Gastroesophageal sphincter (tissue), 4 donors: ENCODE data around the gene ME1. TPM values are rescaled to one million over a fixed set of nuclear protein-coding genes. Genes with fewer than 3 reads are reported as not detected.

Experiments used
- ATAC-seq: fragments of 150-250 bp; one replicate; pipeline ENCODE4 v1.9.1; 2016; ENCODE audit warnings: mild to moderate bottlenecking, moderate library complexity
- H3K27ac ChIP-seq, 4 donors: fragments of 200-600 bp; sonication (generic) in 3 of 4; 1 replicate in 3 of 4; 2 replicates in 1 of 4; pipeline ENCODE4 v1.5.1; 2016 to 2019
- H3K27me3 ChIP-seq: fragments of 200-600 bp; sonication (generic); one replicate; pipeline ENCODE4 v1.5.1; 2019
- H3K36me3 ChIP-seq, 2 donors: fragments of 200-600 bp; sonication (generic); one replicate each; pipeline ENCODE4 v1.5.1; 2019; ENCODE audit warnings: control low read depth in 1 of 2
- H3K4me1 ChIP-seq, 3 donors: fragments of 200-600 bp; sonication (generic); 1 replicate in 2 of 3; 2 replicates in 1 of 3; pipeline ENCODE4 v1.5.1; 2016 to 2019; ENCODE audit warnings: control low read depth in 2 of 3
- H3K4me3 ChIP-seq, 2 donors: fragments of 200-600 bp; sonication (generic); one replicate each; pipeline ENCODE4 v1.5.1; 2019; ENCODE audit warnings: mild to moderate bottlenecking in 1 of 2, moderate library complexity in 1 of 2
- H3K9me3 ChIP-seq, 3 donors: fragments of 200-600 bp; sonication (generic); one replicate each; pipeline ENCODE4 v1.5.1; 2017 to 2019; ENCODE audit warnings: control low read depth in 2 of 3
- CTCF ChIP-seq, 4 experiments: fragments of 200-600 bp in 2 of 4; fragments of 450-650 bp in 2 of 4; sonication (generic) in 1 of 4; IDR thresholded peaks; one replicate each; pipeline ENCODE4 v1.5.1; 2017 to 2019; ENCODE audit warnings: antibody characterized with exemption in 4 of 4, mild to moderate bottlenecking in 2 of 4, moderate library complexity in 2 of 4
- EP300 ChIP-seq: sonication (generic); formaldehyde crosslinking; IDR thresholded peaks from one replicate; pipeline ENCODE4 v1.6.1; 2017; ENCODE audit warnings: antibody characterized with exemption, mild to moderate bottlenecking
- POLR2A ChIP-seq, 2 donors: fragments of 450-650 bp; IDR thresholded peaks; one replicate each; pipeline ENCODE4 v1.6.1; 2017; ENCODE audit warnings: antibody characterized with exemption in 2 of 2, mild to moderate bottlenecking in 2 of 2, moderate library complexity in 1 of 2
- POLR2AphosphoS5 ChIP-seq: sonication (generic); formaldehyde crosslinking; IDR thresholded peaks from one replicate; pipeline ENCODE4 v1.6.1; 2017; ENCODE audit warnings: antibody characterized with exemption
- WGBS, 2 donors: methylation state at CpG; one replicate each; pipeline ENCODE4 v1.1.5; 2018; ENCODE audit warnings: low coverage in 1 of 2; 5-methylcytosine and 5-hydroxymethylcytosine counted together
- total RNA-seq, 4 donors: library from RNA; depleted of rRNA; stranded (reverse); fragments of >200 nt; gene quantifications; one replicate each; pipeline ENCODE4 v1.1.0, GENCODE V29; 2016

ME1 gene
- total RNA-seq, 4 donors from 2014 or later: 18.8 to 33.3 (median 20.4) TPM

GRCh38 chr6:83443516-83443915 is 12.7 kb upstream of the ME1 start:
- TF ChIP-seq EP300 (no peak), POLR2AphosphoS5 (no peak), CTCF (IDR thresholded peaks at IDR 0.05) (no peak), POLR2A (IDR thresholded peaks at IDR 0.05) (no peak)
- Histone ChIP-seq H3K36me3 (no peaks in the 10 kb centered on the region), H3K4me3 (no peak overlapping the region), H3K27ac (no peak overlapping the region), H3K9me3 (no peaks in the 10 kb centered on the region), H3K27me3 (no peaks in the 10 kb centered on the region), H3K4me1 (no peaks in the 10 kb centered on the region)
- WGBS, 2 donors: 92 to 96% methylated on average over 2 to 4 of the region's 4 CpGs
- ATAC-seq: no peak

GRCh38 chr6:83442752-83443151 is 11.9 kb upstream of the ME1 start:
- Histone ChIP-seq H3K4me1 (no peaks in the 10 kb centered on the region), H3K27ac (no peak overlapping the region), H3K27me3 (no peaks in the 10 kb centered on the region), H3K36me3 (no peaks in the 10 kb centered on the region), H3K9me3 (no peaks in the 10 kb centered on the region), H3K4me3 (no peak overlapping the region)
- TF ChIP-seq POLR2A (IDR thresholded peaks at IDR 0.05) (no peak), POLR2AphosphoS5 (no peak), CTCF (IDR thresholded peaks at IDR 0.05) (no peak), EP300 (no peak)
- 74 to 94% methylated on average over 2 of the region's 2 CpGs for WGBS, 2 donors
- ATAC-seq: no peak

- TF ChIP-seq POLR2A (IDR thresholded peaks at IDR 0.05) (no peak), POLR2AphosphoS5 (no peak), CTCF (IDR thresholded peaks at IDR 0.05) (no peak), EP300 (no peak)
- no peaks in the 10 kb centered on the region for H3K27me3 ChIP-seq
- H3K36me3 ChIP-seq: no peaks in the 10 kb centered on the region
- no peak overlapping the region for H3K27ac ChIP-seq
- no peaks in the 10 kb centered on the region for H3K9me3 ChIP-seq
- WGBS, 2 donors: 61 to 69% methylated on average over 2 of the region's 2 CpGs
- no peak overlapping the region for H3K4me3 ChIP-seq
- H3K4me1 ChIP-seq: no peaks in the 10 kb centered on the region
- no peak for ATAC-seq
Observed at GRCh38 chr6:83439201-83439600, 8.3 kb upstream of the ME1 start.

GRCh38 chr6:83436674-83437073 is 5.8 kb upstream of the ME1 start:
- Histone ChIP-seq H3K4me1 (peaks cover 0 to 5% (median 0%) of the 10 kb centered on the region in 3 donors), H3K27me3 (no peaks in the 10 kb centered on the region), H3K9me3 (no peaks in the 10 kb centered on the region), H3K27ac (no peak overlapping the region), H3K4me3 (no peak overlapping the region), H3K36me3 (no peaks in the 10 kb centered on the region)
- ATAC-seq: no peak
- TF ChIP-seq POLR2AphosphoS5: no peak
- no peak for TF ChIP-seq EP300
- no peak for TF ChIP-seq POLR2A (IDR thresholded peaks at IDR 0.05)

GRCh38 chr6:83433177-83433576 is 2.3 kb upstream of the ME1 start:
- H3K27ac ChIP-seq: peak overlapping the region in 1 of 4 donors; percentile 83
- peaks cover 0 to 12% (median 0%) of the 10 kb centered on the region in 3 donors for H3K4me1 ChIP-seq
- no peak overlapping the region for H3K4me3 ChIP-seq
- TF ChIP-seq CTCF (IDR thresholded peaks at IDR 0.05): no peak
- TF ChIP-seq POLR2AphosphoS5: no peak
- TF ChIP-seq POLR2A (IDR thresholded peaks at IDR 0.05): no peak
- no peak for TF ChIP-seq EP300
- no peaks in the 10 kb centered on the region for H3K9me3 ChIP-seq
- no peaks in the 10 kb centered on the region for H3K36me3 ChIP-seq
- no peak for ATAC-seq
- H3K27me3 ChIP-seq: no peaks in the 10 kb centered on the region
